VCaP (cell line): ENCODE data around the gene KLHDC4.

Source experiments
- H3K27ac ChIP-seq: fragments of 450-650 bp; 2 replicates; pipeline ENCODE4 v1.5.1; 2017
- TF ChIP-seq, protein P1 (sequence below): fragments of 450-650 bp; conservative IDR thresholded peaks from 2 replicates; pipeline ENCODE4 v1.5.1; 2017; ENCODE audit warnings: mild to moderate bottlenecking, moderate library complexity

The KLHDC4 gene

DNA sequence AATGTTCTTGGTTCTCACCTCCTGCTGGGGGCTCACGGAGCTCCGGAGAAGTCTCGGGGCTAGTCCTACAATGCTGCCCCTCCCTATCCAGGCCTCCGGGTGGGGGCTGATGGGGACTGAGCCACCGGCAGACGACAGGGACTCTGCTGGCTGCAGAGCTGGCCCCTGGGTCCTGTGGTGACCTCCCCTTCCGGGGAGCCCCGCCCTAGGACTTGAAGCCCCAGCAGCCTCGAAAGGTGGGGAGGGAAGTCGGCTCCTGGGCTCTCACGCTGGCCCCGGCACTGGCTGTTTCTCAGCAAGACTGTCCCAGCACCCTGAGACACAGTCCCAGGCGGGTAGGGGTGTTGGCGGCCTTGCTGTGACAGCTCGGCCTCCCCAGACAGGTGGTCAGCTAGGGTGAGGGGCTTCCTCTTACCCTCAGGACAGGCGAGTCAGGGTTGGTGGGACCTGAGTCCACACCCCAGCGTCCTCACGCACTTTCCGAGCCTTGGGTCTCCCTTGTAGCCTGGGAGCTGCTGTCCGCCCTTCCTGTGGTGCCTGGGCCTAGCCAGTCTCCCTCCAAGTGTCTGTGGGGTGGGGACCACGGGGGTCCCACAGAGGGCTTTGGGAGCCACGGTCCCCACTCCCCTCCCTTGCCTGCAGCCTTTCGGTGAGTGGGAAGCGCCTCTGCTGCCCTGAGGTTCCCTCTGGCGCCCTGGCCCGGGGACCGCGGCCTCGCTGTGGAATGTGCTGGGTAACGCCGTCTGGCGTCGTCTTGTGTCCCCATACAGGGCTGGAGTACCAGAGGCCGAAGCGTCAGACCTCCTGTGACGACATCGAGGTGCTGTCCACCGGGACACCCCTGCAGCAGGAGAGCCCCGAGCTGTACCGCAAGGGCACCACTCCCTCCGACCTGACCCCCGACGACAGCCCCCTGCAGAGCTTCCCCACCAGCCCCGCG lies 76.6 kb downstream of the KLHDC4 start:
- TF ChIP-seq, protein P1, sequence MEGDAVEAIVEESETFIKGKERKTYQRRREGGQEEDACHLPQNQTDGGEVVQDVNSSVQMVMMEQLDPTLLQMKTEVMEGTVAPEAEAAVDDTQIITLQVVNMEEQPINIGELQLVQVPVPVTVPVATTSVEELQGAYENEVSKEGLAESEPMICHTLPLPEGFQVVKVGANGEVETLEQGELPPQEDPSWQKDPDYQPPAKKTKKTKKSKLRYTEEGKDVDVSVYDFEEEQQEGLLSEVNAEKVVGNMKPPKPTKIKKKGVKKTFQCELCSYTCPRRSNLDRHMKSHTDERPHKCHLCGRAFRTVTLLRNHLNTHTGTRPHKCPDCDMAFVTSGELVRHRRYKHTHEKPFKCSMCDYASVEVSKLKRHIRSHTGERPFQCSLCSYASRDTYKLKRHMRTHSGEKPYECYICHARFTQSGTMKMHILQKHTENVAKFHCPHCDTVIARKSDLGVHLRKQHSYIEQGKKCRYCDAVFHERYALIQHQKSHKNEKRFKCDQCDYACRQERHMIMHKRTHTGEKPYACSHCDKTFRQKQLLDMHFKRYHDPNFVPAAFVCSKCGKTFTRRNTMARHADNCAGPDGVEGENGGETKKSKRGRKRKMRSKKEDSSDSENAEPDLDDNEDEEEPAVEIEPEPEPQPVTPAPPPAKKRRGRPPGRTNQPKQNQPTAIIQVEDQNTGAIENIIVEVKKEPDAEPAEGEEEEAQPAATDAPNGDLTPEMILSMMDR, result no peak
- no peak overlapping the region for H3K27ac ChIP-seq

DNA sequence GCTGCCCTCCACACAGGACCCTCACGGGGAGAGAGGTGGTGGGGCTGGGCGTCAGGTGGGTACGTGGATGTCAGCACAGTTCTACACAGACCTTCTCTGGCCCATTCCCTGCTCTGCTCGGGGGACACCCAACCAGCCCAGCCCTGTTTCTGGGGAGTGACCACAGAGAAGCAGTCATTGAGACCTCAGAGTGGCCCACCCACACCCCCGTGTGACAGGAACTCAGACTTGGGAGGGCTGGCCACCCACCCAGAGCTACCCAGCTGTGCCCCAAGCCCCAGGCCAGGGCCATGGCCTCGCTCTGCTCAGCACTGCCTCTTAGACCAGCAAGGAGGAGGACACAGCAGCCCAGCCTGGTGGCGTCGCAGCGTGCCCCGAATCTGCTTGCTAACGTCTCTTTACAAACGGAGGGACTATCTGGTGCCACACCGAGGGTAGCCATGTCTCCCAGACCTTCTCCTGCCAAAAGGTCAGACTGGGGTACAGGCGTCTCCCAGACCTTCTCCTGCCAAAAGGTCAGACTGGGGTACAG lies 77.7 kb downstream of the KLHDC4 start:
- TF ChIP-seq, protein P1, result no peak
- H3K27ac ChIP-seq, result no peak overlapping the region

DNA sequence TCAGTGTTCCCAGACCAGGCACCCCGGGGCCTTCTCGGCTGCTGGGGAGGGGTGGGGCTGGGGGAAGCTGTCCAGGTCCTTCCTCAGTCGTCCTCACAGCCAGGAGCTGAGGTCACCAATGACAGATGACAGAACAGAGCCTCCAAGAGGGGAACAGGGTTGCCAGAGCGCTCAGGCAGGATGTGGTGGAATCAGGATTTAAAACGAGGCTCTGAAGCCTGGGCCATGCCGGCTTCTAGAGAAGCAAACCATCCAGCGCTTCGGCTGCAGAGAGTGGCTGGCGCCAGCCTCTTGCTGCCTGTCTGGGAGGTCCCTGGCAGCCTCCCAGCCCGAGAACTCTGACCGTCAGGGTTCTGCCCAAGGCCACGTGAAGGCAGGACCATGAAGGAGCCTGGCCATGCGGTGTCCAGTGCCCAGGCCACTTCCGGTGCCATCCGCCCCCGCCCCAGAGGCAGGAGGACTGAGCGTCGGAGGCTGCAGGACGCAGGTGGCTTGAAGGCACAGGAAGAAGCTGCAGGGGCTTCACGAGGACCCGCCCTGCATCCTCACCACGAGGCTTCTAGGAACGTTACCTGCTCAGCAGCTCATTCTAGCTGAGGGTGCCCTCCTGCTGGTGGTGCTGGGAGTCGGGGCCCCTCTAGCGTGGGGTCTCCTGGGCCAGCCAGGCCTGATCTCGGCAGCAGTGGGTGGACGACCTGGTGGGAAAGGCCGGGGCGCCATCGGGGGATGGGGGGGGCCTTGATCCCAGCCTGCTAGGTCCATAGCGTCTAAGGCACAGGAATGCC lies 78.5 kb downstream of the KLHDC4 start:
- TF ChIP-seq, protein P1, result no peak
- no peak overlapping the region for H3K27ac ChIP-seq

DNA sequence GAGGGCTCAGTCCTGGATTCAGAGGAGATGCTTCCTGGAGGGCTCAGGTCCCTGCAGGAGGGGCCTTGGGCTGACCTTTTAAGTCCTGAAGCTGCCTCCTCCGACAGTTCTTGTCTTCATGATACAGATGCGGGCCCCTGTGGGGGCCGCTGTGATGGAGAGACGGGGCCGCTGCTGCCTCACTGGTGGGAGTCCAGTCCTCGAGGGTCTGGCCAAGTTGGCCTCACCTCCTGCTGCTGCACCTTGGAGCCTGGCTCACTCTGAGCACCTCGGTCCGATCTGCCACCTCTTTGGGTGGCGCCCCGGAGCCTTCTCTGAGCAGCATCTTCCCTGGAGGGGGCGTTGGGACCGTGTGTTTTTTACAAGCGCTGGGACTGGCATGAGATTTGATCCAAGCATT lies 79.1 kb downstream of the KLHDC4 start:
- TF ChIP-seq, protein P1, result no peak
- H3K27ac ChIP-seq, result no peak overlapping the region

DNA sequence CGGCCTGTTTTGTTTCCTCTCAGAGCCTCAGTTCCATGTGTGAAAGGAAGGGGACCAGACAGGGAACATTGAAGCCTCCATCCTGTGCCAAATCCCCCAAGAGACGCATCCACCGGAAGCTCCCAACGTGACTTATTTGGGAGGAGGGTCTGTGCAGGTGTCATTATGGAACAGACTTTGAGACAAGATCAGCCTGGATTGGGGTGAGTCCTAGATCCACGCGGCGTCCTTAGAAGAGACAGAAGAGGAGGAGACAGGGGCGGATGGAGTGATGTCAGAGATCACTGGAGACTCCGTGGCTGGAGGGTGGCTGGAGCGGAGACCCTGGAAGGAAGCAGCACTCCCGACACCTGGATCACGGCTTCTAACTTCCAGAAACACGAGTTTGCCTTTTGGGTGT lies 80.0 kb downstream of the KLHDC4 start:
- H3K27ac ChIP-seq, result no peak overlapping the region
- TF ChIP-seq, protein P1, result no peak

DNA sequence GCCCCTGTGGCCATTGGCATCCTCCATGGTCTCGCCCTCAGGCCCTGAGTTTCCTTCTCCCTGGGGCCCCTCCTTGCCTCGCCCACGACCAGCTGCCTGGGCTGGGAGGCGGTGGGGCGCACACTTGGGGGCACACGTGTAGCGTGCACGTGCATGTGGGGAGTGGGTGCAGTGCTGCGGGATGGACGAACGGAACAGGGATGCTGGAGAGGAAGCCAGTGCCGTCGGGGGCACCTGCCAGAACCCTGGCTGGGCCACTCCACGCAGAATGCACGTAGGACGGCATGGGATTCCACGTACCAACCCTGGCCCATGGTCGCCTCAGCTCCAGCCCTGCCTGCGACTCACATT lies 80.4 kb downstream of the KLHDC4 start:
- TF ChIP-seq, protein P1, result no peak

More for the DNA sequence above, 80.4 kb downstream of the KLHDC4 start:
- H3K27ac ChIP-seq, result no peak overlapping the region
